NCI-H460 (cell line): Measurements from ENCODE around the gene REEP5. TPM values are rescaled to one million over a fixed set of nuclear protein-coding genes. Genes with fewer than 3 reads are reported as not detected.
"Not testable (repeated sequence)": the region's sequence is repeated elsewhere in the genome, so short reads cannot be mapped to it uniquely, and the experiment has no call there.

Experiments used
- DNase-seq: peaks from one replicate; pipeline ENCODE4 v3.0.0-alpha.2; 2016; ENCODE audit warnings: low read depth; ENCODE audit errors: extremely low read depth
- total RNA-seq: library from RNA; depleted of rRNA; stranded (reverse); fragments of >200 nt; shearing (Covaris generic); gene quantifications from 2 replicates; pipeline ENCODE4 v1.2.3, GENCODE V29; 2014

REEP5 gene
- total RNA-seq, 1 experiment from 2014 or later: 58.2 TPM

- no peak for DNase-seq
Measured at GRCh38 chr5:112895682-112896081, 26.3 kb downstream of the REEP5 start.

GRCh38 chr5:112892776-112893175 lies 29.3 kb downstream of the REEP5 start:
- DNase-seq: no peak

DNA sequence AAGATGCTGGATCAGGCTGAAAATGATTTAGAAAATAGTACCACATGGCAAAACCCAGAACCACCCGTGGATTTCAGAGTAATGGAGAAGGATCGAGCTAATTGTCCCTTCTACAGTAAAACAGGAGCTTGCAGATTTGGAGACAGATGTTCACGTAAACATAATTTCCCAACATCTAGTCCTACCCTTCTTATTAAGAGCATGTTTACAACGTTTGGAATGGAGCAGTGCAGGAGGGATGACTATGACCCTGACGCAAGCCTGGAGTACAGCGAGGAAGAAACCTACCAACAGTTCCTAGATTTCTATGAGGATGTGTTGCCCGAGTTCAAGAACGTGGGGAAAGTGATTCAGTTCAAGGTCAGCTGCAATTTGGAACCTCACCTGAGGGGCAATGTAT lies 30.0 kb downstream of the REEP5 start:
- DNase-seq: not testable (repeated sequence)

DNA sequence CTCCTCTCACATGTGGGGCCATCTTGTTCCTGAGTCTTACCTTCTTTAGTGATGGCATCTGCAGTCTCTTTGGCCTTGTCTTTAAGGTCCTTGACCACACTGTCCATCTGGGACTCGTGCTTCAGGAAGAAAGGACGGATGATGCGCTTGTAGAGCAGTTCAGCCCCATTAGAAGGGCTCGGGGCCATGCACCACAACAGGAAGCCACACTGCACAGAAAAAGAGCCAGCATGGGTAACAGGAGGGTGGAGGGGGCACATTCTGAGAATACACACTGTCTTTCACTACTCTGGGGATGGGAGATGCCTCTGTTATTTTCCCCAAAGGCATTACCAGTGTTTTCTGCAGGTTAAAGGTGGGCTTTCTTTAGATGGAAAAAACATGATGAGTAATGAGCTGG lies 35.1 kb downstream of the REEP5 start:
- no peak for DNase-seq

GRCh38 chr5:112885001-112885400 lies 37.0 kb downstream of the REEP5 start:
- no peak for DNase-seq

DNA sequence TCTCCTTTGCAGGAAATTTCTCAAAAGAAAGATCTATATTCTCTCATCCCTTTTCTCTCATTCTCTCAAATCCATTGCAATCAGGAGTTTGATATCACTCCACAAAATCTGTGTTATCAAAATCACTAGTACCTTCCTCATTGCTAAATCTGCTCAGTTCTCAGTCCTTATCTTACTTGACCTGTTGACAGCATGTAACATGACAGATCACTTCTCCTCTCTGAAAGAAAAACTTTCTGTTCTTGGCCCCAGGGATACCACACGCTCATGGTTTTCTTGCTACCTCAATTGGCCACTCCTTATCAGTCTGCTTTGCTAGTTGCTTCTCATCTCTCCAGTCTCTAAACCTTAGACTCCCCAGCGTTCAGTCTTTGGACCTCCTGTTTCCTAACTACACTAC lies 38.8 kb downstream of the REEP5 start:
- DNase-seq: no peak

DNA sequence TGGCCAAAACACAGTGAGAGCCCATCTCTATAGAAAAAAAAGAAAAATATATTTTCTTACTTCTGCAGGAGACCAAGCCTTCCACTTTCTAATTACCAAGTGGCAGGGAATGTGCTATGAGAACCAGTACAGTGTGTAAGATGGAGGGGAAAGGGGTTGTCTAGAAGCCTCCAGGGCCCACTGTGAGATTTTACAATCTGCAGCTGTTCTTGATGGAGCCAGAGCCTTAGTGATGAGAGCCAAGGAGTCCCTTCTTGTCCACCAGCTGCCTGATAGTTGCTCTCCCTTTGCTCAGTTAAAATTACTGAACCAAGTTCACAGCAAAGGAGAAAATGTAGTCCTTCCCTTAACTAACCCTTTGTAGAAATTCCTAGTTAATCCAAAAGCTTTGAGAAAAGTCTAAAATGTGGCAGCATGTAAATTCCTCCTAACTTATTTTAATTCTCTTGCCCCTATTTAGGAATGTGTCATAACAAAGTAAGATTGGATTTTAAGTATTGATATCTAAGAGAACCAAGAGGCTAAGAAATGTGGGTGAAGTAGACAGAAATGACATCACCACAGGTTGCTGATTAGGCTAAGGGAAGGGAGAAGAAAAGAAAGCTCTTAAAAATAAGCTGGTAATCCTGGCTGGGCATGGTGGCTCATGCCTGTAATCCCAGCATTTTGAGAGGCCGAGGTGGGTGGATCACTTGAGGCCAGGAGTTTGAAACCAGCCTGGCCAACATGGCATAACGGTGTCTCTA lies 41.6 kb downstream of the REEP5 start:
- no peak for DNase-seq

GRCh38 chr5:112878760-112879159 lies 43.3 kb downstream of the REEP5 start:
- DNase-seq: no peak

- no peak for DNase-seq
Measured at GRCh38 chr5:112878101-112878500, 43.9 kb downstream of the REEP5 start.

GRCh38 chr5:112876362-112876761 lies 45.7 kb downstream of the REEP5 start:
- no peak for DNase-seq

- no peak for DNase-seq
Measured at GRCh38 chr5:112870966-112871365, 51.1 kb downstream of the REEP5 start.

GRCh38 chr5:112869948-112870347 lies 52.1 kb downstream of the REEP5 start:
- DNase-seq: no peak

GRCh38 chr5:112867411-112867810 lies 54.6 kb downstream of the REEP5 start:
- no peak for DNase-seq

DNA sequence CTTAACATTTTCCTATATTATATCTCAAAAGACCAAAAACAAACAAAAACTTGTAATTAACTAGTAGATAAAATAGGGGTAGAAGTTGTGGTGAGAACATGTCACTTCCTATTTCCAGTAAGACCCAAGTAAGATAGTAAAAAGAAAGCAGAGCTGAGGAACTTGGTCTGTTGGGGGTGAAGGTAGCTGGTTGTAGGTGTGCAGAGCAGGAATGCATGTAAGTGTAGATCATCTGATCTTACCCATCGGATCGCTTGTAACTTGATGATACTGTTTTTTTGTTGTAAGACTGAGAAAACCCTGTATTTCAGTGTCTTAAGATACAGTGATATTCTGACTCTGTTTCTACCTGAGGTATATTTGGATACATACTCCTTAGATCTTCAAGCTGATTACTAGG lies 55.3 kb downstream of the REEP5 start:
- no peak for DNase-seq

DNA sequence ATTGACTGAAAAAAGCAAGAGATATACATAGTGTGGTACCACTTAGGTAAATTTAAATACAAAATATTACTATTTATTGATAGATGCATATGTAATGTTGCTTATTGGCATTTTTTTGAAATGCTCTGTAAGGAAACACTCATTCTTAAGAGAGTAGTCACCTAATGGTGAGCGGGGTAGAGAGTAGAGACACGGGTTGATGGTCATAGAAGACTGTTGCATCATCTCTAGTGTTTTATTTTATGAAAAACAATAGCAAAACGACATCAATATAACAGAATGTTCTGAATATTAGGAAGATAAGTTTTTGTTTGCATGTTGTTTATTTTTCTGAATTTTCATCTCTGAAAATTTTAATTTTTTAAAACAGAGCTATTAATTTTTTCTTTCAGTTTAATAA lies 56.9 kb downstream of the REEP5 start:
- DNase-seq: no peak

GRCh38 chr5:112863549-112863948 lies 58.5 kb downstream of the REEP5 start:
- no peak for DNase-seq

DNA sequence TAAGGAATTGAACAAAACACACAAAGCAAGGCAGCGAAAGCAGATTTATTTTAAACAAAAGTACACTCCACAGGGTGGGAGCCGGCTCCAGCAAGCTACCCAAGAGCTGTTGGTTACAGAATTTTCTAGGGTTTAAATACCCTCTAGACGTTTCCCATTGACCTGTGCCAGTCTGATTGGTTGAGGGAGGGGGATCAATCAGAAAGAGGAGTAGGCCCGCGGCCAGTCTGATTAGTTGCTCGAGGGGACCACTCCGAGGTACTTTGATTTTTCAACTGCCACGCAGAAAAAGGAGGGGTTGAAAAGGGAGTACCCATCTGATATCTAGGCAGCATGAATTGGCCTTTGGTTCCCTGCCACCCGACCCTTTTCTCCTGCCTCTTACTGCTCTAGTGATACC lies 59.9 kb downstream of the REEP5 start:
- peak; percentile 9 for DNase-seq

DNA sequence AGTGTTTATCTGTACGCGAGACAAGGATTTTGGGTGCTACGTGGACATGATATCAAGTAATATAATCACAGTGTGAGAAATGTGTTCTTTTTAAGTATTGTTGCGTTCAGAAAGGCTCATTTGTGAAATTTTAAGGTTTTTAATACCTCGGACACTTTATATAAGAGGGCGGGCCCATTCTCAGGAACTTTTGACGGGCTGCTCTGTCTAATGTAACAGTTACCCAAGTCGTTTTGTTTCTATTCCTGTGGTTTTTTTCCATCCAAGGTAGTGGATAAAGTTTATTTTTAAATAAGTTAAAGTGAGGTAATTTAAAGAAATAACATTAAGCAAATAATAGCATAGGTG lies 60.4 kb downstream of the REEP5 start:
- DNase-seq: no peak

- DNase-seq: peak; percentile 98
Measured at GRCh38 chr5:112860929-112861637, 60.9 kb downstream of the REEP5 start, which contains the start of gene SRP19. Gene SRP19 (plus strand): TSS chr5:112861287. CDS start chr5:112861377, 90 bp downstream.

- DNase-seq: not testable (repeated sequence)
Measured at GRCh38 chr5:112860571-112860928, 61.5 kb downstream of the REEP5 start.

DNA sequence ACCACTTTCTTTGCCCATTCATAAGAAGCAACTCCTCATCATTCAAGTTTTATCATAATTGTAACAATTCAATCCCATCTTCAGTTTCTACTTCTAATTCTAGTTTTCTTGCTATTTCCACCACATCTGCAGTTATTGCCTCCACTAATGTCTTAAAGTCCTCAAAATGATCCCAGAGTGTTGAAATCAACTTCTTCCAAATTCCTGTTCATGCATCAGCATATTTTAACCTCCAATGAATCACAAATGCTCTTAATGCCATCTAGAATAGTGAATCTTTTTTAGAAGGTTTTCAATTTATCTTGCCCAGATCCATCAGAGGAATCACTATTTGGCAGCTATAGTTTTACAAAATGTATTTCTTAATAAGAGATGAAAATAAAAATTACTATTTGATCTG lies 64.2 kb downstream of the REEP5 start:
- DNase-seq: no peak

- no peak for DNase-seq
Measured at GRCh38 chr5:112854651-112855050, 67.4 kb downstream of the REEP5 start.
